Ascending aorta (tissue), 2 donors: ENCODE data around the gene GLYATL1. TPM values are rescaled to one million over a fixed set of nuclear protein-coding genes. Genes with fewer than 3 reads are reported as not detected.

Source experiments
- DNase-seq, 2 donors: peaks; one replicate each; pipeline ENCODE4 v3.0.0-alpha.2; 2019; ENCODE audit warnings: low spot score in 2 of 2
- H3K27ac ChIP-seq, 2 donors: fragments of 200-600 bp; sonication (generic); one replicate each; pipeline ENCODE4 v1.5.1; 2016 to 2017; ENCODE audit warnings: mild to moderate bottlenecking in 1 of 2
- H3K27me3 ChIP-seq: fragments of 200-600 bp; sonication (generic); one replicate; pipeline ENCODE4 v1.5.1; 2017
- H3K36me3 ChIP-seq, 2 donors: fragments of 200-600 bp; sonication (generic); one replicate each; pipeline ENCODE4 v1.5.1; 2016
- H3K4me1 ChIP-seq, 2 donors: fragments of 200-600 bp; sonication (generic); one replicate each; pipeline ENCODE4 v1.5.1; 2016 to 2017; ENCODE audit warnings: mild to moderate bottlenecking in 1 of 2
- H3K4me3 ChIP-seq, 2 donors: fragments of 200-600 bp; sonication (generic); one replicate each; pipeline ENCODE4 v1.5.1; 2016 to 2017; ENCODE audit warnings: mild to moderate bottlenecking in 1 of 2
- H3K9me3 ChIP-seq, 2 donors: fragments of 200-600 bp; sonication (generic); one replicate each; pipeline ENCODE4 v1.5.1; 2016
- CTCF ChIP-seq, 3 experiments: fragments of 200-600 bp in 2 of 3; fragments of 450-650 bp in 1 of 3; sonication (generic) in 2 of 3; IDR thresholded peaks; one replicate each; pipeline ENCODE4 v1.5.1; 2016 to 2019; ENCODE audit warnings: antibody characterized with exemption in 3 of 3, mild to moderate bottlenecking in 1 of 3, moderate library complexity in 1 of 3
- intact Hi-C: fragments of 100-400 bp; cut with DNase I; formaldehyde crosslinking; loops from one replicate; pipeline ENCODE4 v1.15.1; 2023
- total RNA-seq: library from RNA; depleted of rRNA; stranded (reverse); fragments of >200 nt; gene quantifications from one replicate; pipeline ENCODE4 v1.1.0, GENCODE V29; 2016

The GLYATL1 gene
- total RNA-seq = 8.6 TPM

GRCh38 chr11:58939277-58939676 is at the start of gene GLYATL1:
TSS of gene GLYATL1 (plus strand) at chr11:58939488. CDS start at chr11:58947088, 7,600 bp downstream.
- no peak within 1 kb of the TSS for H3K4me3 ChIP-seq
- H3K36me3 ChIP-seq = no peaks in the 10 kb centered on the region
- no peak for TF ChIP-seq CTCF (IDR thresholded peaks at IDR 0.05)
- no peaks in the 10 kb centered on the region for H3K27me3 ChIP-seq
- no peaks in the 10 kb centered on the region for H3K9me3 ChIP-seq
- no peaks in the 10 kb centered on the region for H3K4me1 ChIP-seq
- intact Hi-C loops = no loop called here
- H3K27ac ChIP-seq = no peak within 1 kb of the TSS
- no peak for DNase-seq

DNA sequence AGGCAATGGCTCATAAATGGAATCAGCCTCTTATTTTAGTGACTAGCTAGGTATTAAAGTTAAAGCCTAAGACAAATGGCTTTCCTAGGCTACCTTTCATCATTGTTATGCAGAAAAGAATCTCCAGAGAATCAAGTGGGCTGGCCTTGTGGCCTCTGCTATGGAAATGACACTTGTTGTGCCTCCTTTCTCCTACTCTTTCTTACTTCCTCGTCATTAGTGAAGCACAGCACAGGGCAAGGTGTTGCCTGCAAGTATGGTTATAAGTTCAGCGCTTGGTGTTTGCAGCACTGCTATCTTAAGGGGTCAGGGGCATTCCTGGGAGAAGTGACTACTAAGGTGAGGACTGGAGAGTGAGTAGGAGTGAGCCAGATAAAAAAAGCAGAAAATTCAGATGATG is 45.4 kb upstream of the GLYATL1 start:
- TF ChIP-seq CTCF (IDR thresholded peaks at IDR 0.05) = no peak
- H3K4me1 ChIP-seq = no peaks in the 10 kb centered on the region
- intact Hi-C loops = no loop called here
- no peaks in the 10 kb centered on the region for H3K27me3 ChIP-seq
- H3K27ac ChIP-seq = no peak overlapping the region
- no peak overlapping the region for H3K4me3 ChIP-seq
- no peaks in the 10 kb centered on the region for H3K36me3 ChIP-seq
- H3K9me3 ChIP-seq = no peaks in the 10 kb centered on the region
- no peak for DNase-seq

GRCh38 chr11:58898106-58898505 is 41.2 kb upstream of the GLYATL1 start:
- no peak for TF ChIP-seq CTCF (IDR thresholded peaks at IDR 0.05)
- H3K4me3 ChIP-seq = no peak overlapping the region
- H3K36me3 ChIP-seq = no peaks in the 10 kb centered on the region
- no peaks in the 10 kb centered on the region for H3K9me3 ChIP-seq
- intact Hi-C loops = no loop called here
- DNase-seq = no peak
- no peaks in the 10 kb centered on the region for H3K4me1 ChIP-seq
- no peak overlapping the region for H3K27ac ChIP-seq
- H3K27me3 ChIP-seq = no peaks in the 10 kb centered on the region

DNA sequence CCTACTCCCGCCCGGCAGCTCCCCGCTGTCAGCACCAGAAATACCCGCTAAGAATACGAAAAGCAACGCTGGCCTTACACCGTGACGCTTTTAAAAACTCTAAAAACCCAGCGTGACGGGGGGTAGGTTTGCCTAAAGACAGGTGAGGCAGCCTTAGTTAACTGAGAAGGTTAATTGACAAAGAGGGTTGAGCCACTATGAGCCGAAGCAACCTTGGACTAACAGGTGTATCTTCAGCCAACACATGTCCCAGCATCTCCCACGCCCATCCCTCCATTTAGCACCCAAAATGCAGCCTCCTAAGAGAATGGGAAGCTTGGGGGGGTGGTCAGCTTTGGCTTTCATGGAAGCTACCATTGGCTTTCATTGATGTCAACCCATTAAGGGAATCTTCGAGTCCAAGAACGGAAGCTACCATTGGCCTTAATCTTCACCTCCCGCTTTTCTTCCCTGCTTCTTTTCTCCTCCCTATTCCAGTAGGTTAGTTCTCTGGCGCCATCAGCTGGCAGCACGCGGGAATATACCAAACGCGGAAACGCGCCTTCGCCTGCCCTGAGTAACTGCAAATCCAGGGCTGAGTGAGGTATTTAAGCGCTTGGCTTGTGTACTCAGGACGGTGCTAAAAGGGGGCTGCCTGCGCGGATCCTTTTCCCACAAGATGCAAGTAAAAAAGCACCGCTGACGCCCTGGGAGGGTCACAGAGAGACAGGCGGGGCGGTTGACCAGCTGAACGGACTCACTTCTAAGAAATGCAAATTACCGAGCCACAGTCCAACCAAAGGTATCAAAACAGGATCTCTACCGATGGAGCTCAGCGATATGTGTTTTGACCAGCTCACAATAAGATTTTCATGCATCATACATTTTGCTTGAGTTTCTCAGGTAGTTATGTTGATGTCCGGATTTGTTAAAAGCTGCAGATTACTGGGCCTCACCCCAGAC is 38.5 kb upstream of the GLYATL1 start:
- no peaks in the 10 kb centered on the region for H3K9me3 ChIP-seq
- intact Hi-C loops = no loop called here
- H3K36me3 ChIP-seq = no peaks in the 10 kb centered on the region
- no peaks in the 10 kb centered on the region for H3K4me1 ChIP-seq
- DNase-seq = no peak
- no peaks in the 10 kb centered on the region for H3K27me3 ChIP-seq
- H3K4me3 ChIP-seq = no peak overlapping the region
- peak in 1 of 3 experiments; percentile 11 for TF ChIP-seq CTCF (IDR thresholded peaks at IDR 0.05)
- no peak overlapping the region for H3K27ac ChIP-seq

GRCh38 chr11:58902881-58903280 is 36.4 kb upstream of the GLYATL1 start:
- Histone ChIP-seq H3K27me3 (no peaks in the 10 kb centered on the region), H3K4me1 (no peaks in the 10 kb centered on the region), H3K4me3 (no peak overlapping the region), H3K9me3 (no peaks in the 10 kb centered on the region), H3K27ac (no peak overlapping the region), H3K36me3 (no peaks in the 10 kb centered on the region)
- intact Hi-C loops = no loop called here
- no peak for DNase-seq
- no peak for TF ChIP-seq CTCF (IDR thresholded peaks at IDR 0.05)
